ENCODE measurements around the gene PTPN22.

The PTPN22 gene

GRCh38 chr1:113818578-113818977 lies 52.9 kb downstream of the PTPN22 start:
- Mint-ChIP-seq H3K27me3 (no peaks in the 10 kb centered on the region), H3K27ac (ENCODE audit: low read depth) (no peak overlapping the region), H3K9me3 (no peaks in the 10 kb centered on the region), H3K36me3 (ENCODE audit: insufficient read depth) (peaks cover 39% of the 10 kb centered on the region), H3K4me3 (no peak overlapping the region), H3K4me1 (no peaks in the 10 kb centered on the region)
- DNase-seq (ENCODE audit: low spot score in 2 of 2) (no peak), ATAC-seq (replicated peaks; ENCODE audit: extremely low read depth, poor library complexity, severe bottlenecking) (no peak)

GRCh38 chr1:113813218-113813617 lies 58.3 kb downstream of the PTPN22 start:
- no peaks in the 10 kb centered on the region for H3K9me3 Mint-ChIP-seq
- DNase-seq (ENCODE audit: low spot score in 2 of 2) (no peak), ATAC-seq (replicated peaks; ENCODE audit: extremely low read depth, poor library complexity, severe bottlenecking) (no peak)
- H3K4me3 Mint-ChIP-seq = peak overlapping the region; percentile 90
- peak overlapping the region; percentile 97 for H3K27ac Mint-ChIP-seq (ENCODE audit: low read depth)
- H3K36me3 Mint-ChIP-seq (ENCODE audit: insufficient read depth) = peaks cover 32% of the 10 kb centered on the region
- H3K27me3 Mint-ChIP-seq = no peaks in the 10 kb centered on the region
- peaks cover 29% of the 10 kb centered on the region for H3K4me1 Mint-ChIP-seq

- DNase-seq (ENCODE audit: low spot score in 2 of 2) (no peak), ATAC-seq (replicated peaks; ENCODE audit: extremely low read depth, poor library complexity, severe bottlenecking) (no peak)
- Mint-ChIP-seq H3K27ac (ENCODE audit: low read depth) (peak overlapping the region; percentile 97), H3K36me3 (ENCODE audit: insufficient read depth) (peaks cover 29% of the 10 kb centered on the region), H3K4me3 (peak overlapping the region; percentile 90), H3K4me1 (peaks cover 32% of the 10 kb centered on the region), H3K27me3 (no peaks in the 10 kb centered on the region), H3K9me3 (no peaks in the 10 kb centered on the region)
Measured at GRCh38 chr1:113812661-113813135, 58.8 kb downstream of the PTPN22 start.

GRCh38 chr1:113811888-113812660 lies 59.4 kb downstream of the PTPN22 start, which contains the start of gene RSBN1:
Gene RSBN1 (minus strand): TSS chr1:113812476. CDS start chr1:113812412, 64 bp downstream.
- H3K9me3 Mint-ChIP-seq = no peaks in the 10 kb centered on the region
- DNase-seq (ENCODE audit: low spot score in 2 of 2) (peak; percentile 94 to 98), ATAC-seq (replicated peaks; ENCODE audit: extremely low read depth, poor library complexity, severe bottlenecking) (peak; percentile 92)
- peaks cover 30% of the 10 kb centered on the region for H3K36me3 Mint-ChIP-seq (ENCODE audit: insufficient read depth)
- H3K4me3 Mint-ChIP-seq = peak within 1 kb of the TSS; percentile 90
- H3K27me3 Mint-ChIP-seq = no peaks in the 10 kb centered on the region
- peaks cover 38% of the 10 kb centered on the region for H3K4me1 Mint-ChIP-seq
- H3K27ac Mint-ChIP-seq (ENCODE audit: low read depth) = peak within 1 kb of the TSS; percentile 97

- Mint-ChIP-seq H3K27me3 (no peaks in the 10 kb centered on the region), H3K36me3 (ENCODE audit: insufficient read depth) (peaks cover 26% of the 10 kb centered on the region), H3K4me1 (peaks cover 42% of the 10 kb centered on the region), H3K9me3 (no peaks in the 10 kb centered on the region), H3K27ac (ENCODE audit: low read depth) (peak overlapping the region; percentile 97), H3K4me3 (peak overlapping the region; percentile 90)
- ATAC-seq (replicated peaks; ENCODE audit: extremely low read depth, poor library complexity, severe bottlenecking) (peak; percentile 3), DNase-seq (ENCODE audit: low spot score in 2 of 2) (peak in 1 of 2 donors; percentile 30)
Measured at GRCh38 chr1:113811156-113811887, 60.2 kb downstream of the PTPN22 start.

GRCh38 chr1:113809670-113810602 lies 61.6 kb downstream of the PTPN22 start:
- Mint-ChIP-seq H3K27ac (ENCODE audit: low read depth) (peak overlapping the region; percentile 97), H3K27me3 (no peaks in the 10 kb centered on the region), H3K9me3 (no peaks in the 10 kb centered on the region), H3K4me3 (peak overlapping the region; percentile 90), H3K36me3 (ENCODE audit: insufficient read depth) (peaks cover 26% of the 10 kb centered on the region), H3K4me1 (peaks cover 56% of the 10 kb centered on the region)
- ATAC-seq (replicated peaks; ENCODE audit: extremely low read depth, poor library complexity, severe bottlenecking) = no peak
- DNase-seq (ENCODE audit: low spot score in 2 of 2) = no peak

GRCh38 chr1:113808450-113809195 lies 62.9 kb downstream of the PTPN22 start:
- peak overlapping the region; percentile 90 for H3K4me3 Mint-ChIP-seq
- peaks cover 26% of the 10 kb centered on the region for H3K36me3 Mint-ChIP-seq (ENCODE audit: insufficient read depth)
- DNase-seq (ENCODE audit: low spot score in 2 of 2) (no peak), ATAC-seq (replicated peaks; ENCODE audit: extremely low read depth, poor library complexity, severe bottlenecking) (no peak)
- H3K27me3 Mint-ChIP-seq = no peaks in the 10 kb centered on the region
- peak overlapping the region; percentile 97 for H3K27ac Mint-ChIP-seq (ENCODE audit: low read depth)
- peaks cover 67% of the 10 kb centered on the region for H3K4me1 Mint-ChIP-seq
- no peaks in the 10 kb centered on the region for H3K9me3 Mint-ChIP-seq

GRCh38 chr1:113805639-113806038 lies 65.9 kb downstream of the PTPN22 start:
- no peak for ATAC-seq (replicated peaks; ENCODE audit: extremely low read depth, poor library complexity, severe bottlenecking)
- no peak for DNase-seq (ENCODE audit: low spot score in 2 of 2)
- no peak overlapping the region for H3K27ac Mint-ChIP-seq (ENCODE audit: low read depth)
- no peaks in the 10 kb centered on the region for H3K27me3 Mint-ChIP-seq
- H3K9me3 Mint-ChIP-seq = no peaks in the 10 kb centered on the region
- H3K4me3 Mint-ChIP-seq = peak overlapping the region; percentile 27
- H3K36me3 Mint-ChIP-seq (ENCODE audit: insufficient read depth) = peaks cover 22% of the 10 kb centered on the region
- H3K4me1 Mint-ChIP-seq = peaks cover 77% of the 10 kb centered on the region

- Mint-ChIP-seq H3K27me3 (no peaks in the 10 kb centered on the region), H3K27ac (ENCODE audit: low read depth) (no peak overlapping the region), H3K4me3 (no peak overlapping the region), H3K4me1 (peaks cover 73% of the 10 kb centered on the region), H3K36me3 (ENCODE audit: insufficient read depth) (peaks cover 22% of the 10 kb centered on the region), H3K9me3 (no peaks in the 10 kb centered on the region)
- no peak for ATAC-seq (replicated peaks; ENCODE audit: extremely low read depth, poor library complexity, severe bottlenecking)
- DNase-seq (ENCODE audit: low spot score in 2 of 2) = no peak
Measured at GRCh38 chr1:113805256-113805531, 66.3 kb downstream of the PTPN22 start.

- Mint-ChIP-seq H3K27me3 (no peaks in the 10 kb centered on the region), H3K4me3 (no peak overlapping the region)
- ATAC-seq (replicated peaks; ENCODE audit: extremely low read depth, poor library complexity, severe bottlenecking) = no peak
Measured at GRCh38 chr1:113804421-113805255, 66.9 kb downstream of the PTPN22 start.

GRCh38 chr1:113802367-113803007 lies 69.0 kb downstream of the PTPN22 start:
- Mint-ChIP-seq H3K9me3 (no peaks in the 10 kb centered on the region), H3K36me3 (ENCODE audit: insufficient read depth) (peaks cover 23% of the 10 kb centered on the region), H3K4me1 (peaks cover 59% of the 10 kb centered on the region), H3K27ac (ENCODE audit: low read depth) (no peak overlapping the region), H3K27me3 (no peaks in the 10 kb centered on the region), H3K4me3 (no peak overlapping the region)
- DNase-seq (ENCODE audit: low spot score in 2 of 2) (no peak), ATAC-seq (replicated peaks; ENCODE audit: extremely low read depth, poor library complexity, severe bottlenecking) (no peak)

More at GRCh38 chr1:113804421-113805255, 66.9 kb downstream of the PTPN22 start:
- no peak overlapping the region for H3K27ac Mint-ChIP-seq (ENCODE audit: low read depth)
- no peak for DNase-seq (ENCODE audit: low spot score in 2 of 2)
- H3K36me3 Mint-ChIP-seq (ENCODE audit: insufficient read depth) = peaks cover 22% of the 10 kb centered on the region
- no peaks in the 10 kb centered on the region for H3K9me3 Mint-ChIP-seq
- peaks cover 68% of the 10 kb centered on the region for H3K4me1 Mint-ChIP-seq
